Endothelial cell of umbilical vein (primary cell): ENCODE data around the gene RABL6.

Experiments
- EZH2 ChIP-seq: IDR thresholded peaks from 2 replicates; pipeline ENCODE4 v1.6.1; 2012; ENCODE audit warnings: borderline replicate concordance, low read depth, mild to moderate bottlenecking, moderate library complexity, low read length, inconsistent platforms; ENCODE audit not compliant: severe bottlenecking
- FOS ChIP-seq: IDR thresholded peaks from 2 replicates; pipeline ENCODE4 v1.6.1; 2011; ENCODE audit warnings: mild to moderate bottlenecking, low read length, moderate library complexity, borderline replicate concordance; ENCODE audit not compliant: insufficient read depth
- GATA2 ChIP-seq: IDR thresholded peaks from 2 replicates; pipeline ENCODE4 v1.7.0; 2011; ENCODE audit warnings: low read depth, mild to moderate bottlenecking, moderate library complexity, mixed read lengths, low read length; ENCODE audit not compliant: insufficient read length, insufficient read depth
- JUN ChIP-seq: IDR thresholded peaks from 2 replicates; pipeline ENCODE4 v1.6.1; 2011; ENCODE audit warnings: borderline replicate concordance, low read depth; ENCODE audit not compliant: insufficient read length, insufficient read depth
- POLR2A ChIP-seq: IDR thresholded peaks from 2 replicates; pipeline ENCODE4 v1.6.1; 2012; ENCODE audit warnings: low read depth, mild to moderate bottlenecking, control low read depth, low read length
- POLR2AphosphoS5 ChIP-seq: IDR thresholded peaks from 2 replicates; pipeline ENCODE4 v1.6.1; 2012; ENCODE audit warnings: low read depth, mild to moderate bottlenecking, control low read depth, low read length, moderate library complexity; ENCODE audit not compliant: insufficient read depth
- TF ChIP-seq, protein P1 (sequence below), 2 donors: IDR thresholded peaks; 1 replicate in 1 of 2; 2 replicates in 1 of 2; pipeline ENCODE4 v1.5.1; 2011; ENCODE audit warnings: low read length in 2 of 2, mild to moderate bottlenecking in 2 of 2, moderate library complexity in 2 of 2, control low read depth in 1 of 2, inconsistent platforms in 1 of 2, low read depth in 1 of 2; ENCODE audit not compliant: insufficient read depth in 1 of 2; ENCODE audit errors: extremely low read depth in 1 of 2
- TF ChIP-seq, protein P2 (sequence below): IDR thresholded peaks from 2 replicates; pipeline ENCODE4 v1.6.1; 2011; ENCODE audit not compliant: insufficient read depth, insufficient read length

DNA sequence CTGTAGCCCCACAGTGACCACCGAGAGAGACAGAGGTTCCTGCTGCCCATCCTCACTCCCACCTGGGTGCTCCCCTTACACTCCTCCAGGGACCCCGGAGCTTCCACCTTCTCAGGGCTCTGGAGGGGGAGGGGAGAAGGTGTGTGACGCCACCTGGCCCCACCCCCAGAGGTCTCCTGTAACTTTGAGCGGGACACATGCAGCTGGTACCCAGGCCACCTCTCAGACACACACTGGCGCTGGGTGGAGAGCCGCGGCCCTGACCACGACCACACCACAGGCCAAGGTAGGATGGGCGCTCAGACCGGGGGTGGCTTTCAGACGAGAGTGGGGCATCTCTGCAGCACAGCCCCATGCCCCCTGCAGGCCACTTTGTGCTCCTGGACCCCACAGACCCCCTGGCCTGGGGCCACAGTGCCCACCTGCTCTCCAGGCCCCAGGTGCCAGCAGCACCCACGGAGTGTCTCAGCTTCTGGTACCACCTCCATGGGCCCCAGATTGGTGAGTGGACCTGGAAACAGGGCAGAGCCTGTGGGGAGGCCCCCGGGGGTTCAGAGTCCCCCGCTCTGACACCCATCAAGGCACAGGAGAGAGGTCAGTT lies 48.9 kb downstream of the RABL6 start:
- TF ChIP-seq, protein P1, sequence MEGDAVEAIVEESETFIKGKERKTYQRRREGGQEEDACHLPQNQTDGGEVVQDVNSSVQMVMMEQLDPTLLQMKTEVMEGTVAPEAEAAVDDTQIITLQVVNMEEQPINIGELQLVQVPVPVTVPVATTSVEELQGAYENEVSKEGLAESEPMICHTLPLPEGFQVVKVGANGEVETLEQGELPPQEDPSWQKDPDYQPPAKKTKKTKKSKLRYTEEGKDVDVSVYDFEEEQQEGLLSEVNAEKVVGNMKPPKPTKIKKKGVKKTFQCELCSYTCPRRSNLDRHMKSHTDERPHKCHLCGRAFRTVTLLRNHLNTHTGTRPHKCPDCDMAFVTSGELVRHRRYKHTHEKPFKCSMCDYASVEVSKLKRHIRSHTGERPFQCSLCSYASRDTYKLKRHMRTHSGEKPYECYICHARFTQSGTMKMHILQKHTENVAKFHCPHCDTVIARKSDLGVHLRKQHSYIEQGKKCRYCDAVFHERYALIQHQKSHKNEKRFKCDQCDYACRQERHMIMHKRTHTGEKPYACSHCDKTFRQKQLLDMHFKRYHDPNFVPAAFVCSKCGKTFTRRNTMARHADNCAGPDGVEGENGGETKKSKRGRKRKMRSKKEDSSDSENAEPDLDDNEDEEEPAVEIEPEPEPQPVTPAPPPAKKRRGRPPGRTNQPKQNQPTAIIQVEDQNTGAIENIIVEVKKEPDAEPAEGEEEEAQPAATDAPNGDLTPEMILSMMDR (IDR thresholded peaks at IDR 0.05; ENCODE audit: extremely low read depth in 1 of 2, insufficient read depth in 1 of 2, low read depth in 1 of 2, low read length in 2 of 2) = no peak
- TF ChIP-seq EZH2 (no peak), POLR2A (no peak), FOS (no peak), POLR2AphosphoS5 (no peak), GATA2 (no peak), JUN (no peak)
- TF ChIP-seq, protein P2, sequence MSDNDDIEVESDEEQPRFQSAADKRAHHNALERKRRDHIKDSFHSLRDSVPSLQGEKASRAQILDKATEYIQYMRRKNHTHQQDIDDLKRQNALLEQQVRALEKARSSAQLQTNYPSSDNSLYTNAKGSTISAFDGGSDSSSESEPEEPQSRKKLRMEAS = no peak
